ENCODE measurements around the gene KCNJ3. TPM values are rescaled to one million over a fixed set of nuclear protein-coding genes. Genes with fewer than 3 reads are reported as not detected.

Gene KCNJ3
- total and polyA plus RNA-seq, 9 of the 15 experiments (the other 6 are each of a cell fraction or from before 2014, with no cell fraction given): not detected

GRCh38 chr2:154844513-154844912 lies 146.0 kb downstream of the KCNJ3 start:
- intact Hi-C loops (cut with micrococcal nuclease): no loop called here
- in situ Hi-C loops (cut with MboI): no loop called here
- Histone ChIP-seq H3K4me1 (replicated peaks in 1 of 2; ENCODE audit: control insufficient read depth in 2 of 2, insufficient read depth in 2 of 2, low read length in 2 of 2) (no peaks in the 10 kb centered on the region), H3K9me1 (ENCODE audit: control insufficient read depth, insufficient read depth, low read length) (no peaks in the 10 kb centered on the region), H3K79me2 (ENCODE audit: control insufficient read depth, insufficient read depth, low read length) (no peaks in the 10 kb centered on the region), H3K27ac (ENCODE audit: extremely low read depth, low read depth, low read length) (no peak overlapping the region), H3K9me3 (replicated peaks; ENCODE audit: control insufficient read depth, insufficient read depth, low read depth, low read length) (no peaks in the 10 kb centered on the region; the same call in 1 of the 2 replicates), H3K4me2 (ENCODE audit: insufficient read depth, low read length) (no peak overlapping the region), H3K36me3 (ENCODE audit: control insufficient read depth, insufficient read depth, low read length) (no peaks in the 10 kb centered on the region), H2AFZ (ENCODE audit: low read depth, low read length) (no peak overlapping the region), H3K4me3 (no peak overlapping the region), H3K9ac (ENCODE audit: insufficient read depth in 1 of 2, low read depth in 2 of 2, low read length in 2 of 2) (no peak overlapping the region), H4K20me1 (replicated peaks; ENCODE audit: control insufficient read depth, insufficient read depth, low read length) (no peaks in the 10 kb centered on the region), H3K27me3 (ENCODE audit: control insufficient read depth in 2 of 2, insufficient read depth in 2 of 2, low read length in 2 of 2) (no peaks in the 10 kb centered on the region)
- WGBS (ENCODE audit: insufficient coverage, low coverage, missing lambda C conversion rate): 0% methylated on average over 7 of the region's 7 CpGs
- ChIA-PET CTCF (ENCODE audit: low intra/inter-chr PET ratio) (no interaction called here), POLR2A (no interaction called here)
- BruUV-seq (replicated peaks): no TSS peak
- TF ChIP-seq ZNF239 (CRISPR knock-in tag; IDR thresholded peaks at IDR 0.05): no peak
- no peak for ATAC-seq
- DNase-seq (ENCODE audit: extremely low read depth in 1 of 4, low spot score in 3 of 4): no peak
- FAIRE-seq: no peak

- CTCF ChIA-PET (ENCODE audit: low intra/inter-chr PET ratio): no interaction called here
- H3K79me2 ChIP-seq (ENCODE audit: control insufficient read depth, insufficient read depth, low read length): no peaks in the 10 kb centered on the region
Observed at GRCh38 chr2:154846842-154847241, 148.3 kb downstream of the KCNJ3 start.

More at GRCh38 chr2:154846842-154847241, 148.3 kb downstream of the KCNJ3 start:
- no TSS peak for BruUV-seq (replicated peaks)
- 0% methylated on average over 1 of the region's 1 CpG for WGBS (ENCODE audit: insufficient coverage, low coverage, missing lambda C conversion rate)
- no peak overlapping the region for H3K4me3 ChIP-seq
- H3K9me3 ChIP-seq (replicated peaks; ENCODE audit: control insufficient read depth, insufficient read depth, low read depth, low read length): no peaks in the 10 kb centered on the region; the same call in 1 of the 2 replicates
- FAIRE-seq (no peak), ATAC-seq (no peak), DNase-seq (ENCODE audit: extremely low read depth in 1 of 4, low spot score in 3 of 4) (no peak)
- no peaks in the 10 kb centered on the region for H3K9me1 ChIP-seq (ENCODE audit: control insufficient read depth, insufficient read depth, low read length)
- TF ChIP-seq USF2 (CRISPR knock-in tag; IDR thresholded peaks at IDR 0.05) (no peak), MCM3 (IDR thresholded peaks at IDR 0.05) (no peak), YY1 (IDR thresholded peaks at IDR 0.05; ENCODE audit: borderline replicate concordance in 1 of 3, control insufficient read depth in 1 of 3, extremely low read depth in 1 of 3, insufficient read depth in 3 of 3, insufficient read length in 1 of 3, insufficient replicate concordance in 2 of 3, low read depth in 1 of 3, low read length in 2 of 3) (no peak), SMARCA5 (IDR thresholded peaks at IDR 0.05) (no peak), RAD21 (CRISPR knock-in tag; conservative IDR thresholded peaks at IDR 0.05 in 1 of 2, IDR thresholded peaks at IDR 0.05 in 1 of 2) (no peak), ZBTB1 (CRISPR knock-in tag; IDR thresholded peaks at IDR 0.05; ENCODE audit: borderline replicate concordance, low read depth) (no peak), ZNF232 (CRISPR knock-in tag; IDR thresholded peaks at IDR 0.05) (no peak), MTA3 (IDR thresholded peaks at IDR 0.05; ENCODE audit: borderline replicate concordance) (no peak), POLR2H (tag; IDR thresholded peaks at IDR 0.05; ENCODE audit: low read depth) (no peak), CHD1 (IDR thresholded peaks at IDR 0.05; ENCODE audit: low read length) (no peak), NFATC3 (IDR thresholded peaks at IDR 0.05) (no peak)
- H3K36me3 ChIP-seq (ENCODE audit: control insufficient read depth, insufficient read depth, low read length): no peaks in the 10 kb centered on the region
- intact Hi-C loops (cut with micrococcal nuclease): no loop called here
- H2AFZ ChIP-seq (ENCODE audit: low read depth, low read length): no peak overlapping the region
- no peak overlapping the region for H3K27ac ChIP-seq (ENCODE audit: extremely low read depth, low read depth, low read length)
- H3K4me1 ChIP-seq (replicated peaks in 1 of 2; ENCODE audit: control insufficient read depth in 2 of 2, insufficient read depth in 2 of 2, low read length in 2 of 2): no peaks in the 10 kb centered on the region
- no peaks in the 10 kb centered on the region for H4K20me1 ChIP-seq (replicated peaks; ENCODE audit: control insufficient read depth, insufficient read depth, low read length)
- H3K4me2 ChIP-seq (ENCODE audit: insufficient read depth, low read length): no peak overlapping the region
- no peak overlapping the region for H3K9ac ChIP-seq (ENCODE audit: insufficient read depth in 1 of 2, low read depth in 2 of 2, low read length in 2 of 2)
- POLR2A ChIA-PET: no interaction called here
- in situ Hi-C loops (cut with MboI): no loop called here
- no peaks in the 10 kb centered on the region for H3K27me3 ChIP-seq (ENCODE audit: control insufficient read depth in 2 of 2, insufficient read depth in 2 of 2, low read length in 2 of 2)
